Endothelial cell of umbilical vein (primary cell): ENCODE results near the gene HOXD10. TPM values are rescaled to one million over a fixed set of nuclear protein-coding genes. Genes with fewer than 3 reads are reported as not detected.

Experiments used
- BruUV-seq: library from RNA; stranded (reverse); fragments of 400-500 nt; replicated peaks from 2 replicates; lab custom pipeline; 2021; lab: Mats Ljungman, UMichigan
- CTCF ChIA-PET: fragments of 300-600, 350-600 bp; sonication (Branson Sonifier 250); formaldehyde crosslinking; loops from one replicate; lab custom pipeline; 2021; ENCODE audit warnings: antibody characterized with exemption, inconsistent platforms; lab: Charles Lee
- POLR2A ChIA-PET: fragments of 300-600, 350-600 bp; sonication (Branson Sonifier 250); formaldehyde crosslinking; loops from one replicate; lab custom pipeline; 2021; ENCODE audit warnings: antibody characterized with exemption, inconsistent platforms; lab: Charles Lee
- DNase-seq: peaks from one replicate; pipeline ENCODE4 v3.0.0-alpha.2; 2011; ENCODE audit warnings: low read depth, low spot score
- FAIRE-seq: peaks from 2 replicates; lab custom pipeline; 2011; peaks lifted over from hg19 to GRCh38; lab: Jason Lieb, UNC
- H2AFZ ChIP-seq: 2 replicates; pipeline ENCODE4 v1.6.0; 2012; ENCODE audit warnings: low read depth, low read length, control low read depth, inconsistent platforms
- H3K27ac ChIP-seq: 2 replicates; pipeline ENCODE4 v1.5.1; 2011; ENCODE audit warnings: low read depth, mild to moderate bottlenecking, control low read depth, low read length, moderate library complexity; ENCODE audit not compliant: insufficient read depth
- H3K27me3 ChIP-seq, 2 experiments: 2 replicates each; pipeline versions ENCODE4 v1.6.0 to v1.6.1; 2011; ENCODE audit warnings: low read length in 2 of 2, mixed read lengths in 1 of 2; ENCODE audit not compliant: control insufficient read depth in 2 of 2, insufficient read depth in 2 of 2
- H3K36me3 ChIP-seq, 2 experiments: 2 replicates in 1 of 2; 3 replicates in 1 of 2; pipeline ENCODE4 v1.5.1; 2011; ENCODE audit warnings: low read length in 2 of 2, mild to moderate bottlenecking in 1 of 2, moderate library complexity in 1 of 2; ENCODE audit not compliant: control insufficient read depth in 2 of 2, insufficient read depth in 2 of 2; ENCODE audit errors: extremely low read depth in 1 of 2
- H3K4me1 ChIP-seq: 3 replicates; pipeline ENCODE4 v1.5.1; 2011; ENCODE audit warnings: mild to moderate bottlenecking, low read length; ENCODE audit not compliant: control insufficient read depth, insufficient read depth; ENCODE audit errors: extremely low read depth
- H3K4me2 ChIP-seq: 2 replicates; pipeline ENCODE4 v1.6.1; 2011; ENCODE audit warnings: low read length, control low read depth, mixed read lengths; ENCODE audit not compliant: insufficient read depth
- H3K4me3 ChIP-seq, 3 experiments: fragments of 200-600 bp in 1 of 3; sonication (generic), shearing (Covaris generic) in 1 of 3; replicated peaks in 1 of 3; 2 replicates each; pipeline ENCODE4 v1.5.1; 2011 to 2016; ENCODE audit warnings: control low read depth in 3 of 3, low read length in 3 of 3, mild to moderate bottlenecking in 2 of 3, inconsistent platforms in 1 of 3, low read depth in 1 of 3, moderate library complexity in 1 of 3; ENCODE audit not compliant: insufficient read depth in 1 of 3
- H3K79me2 ChIP-seq: 2 replicates; pipeline ENCODE4 v1.6.0; 2012; ENCODE audit warnings: low read length, inconsistent platforms; ENCODE audit not compliant: control insufficient read depth, insufficient read depth
- H3K9ac ChIP-seq: replicated peaks from 2 replicates; pipeline ENCODE3; 2011; ENCODE audit warnings: low read length, control low read depth; ENCODE audit not compliant: insufficient read depth; ENCODE audit errors: extremely low read depth
- H3K9me1 ChIP-seq: replicated peaks from 3 replicates; pipeline ENCODE4 v1.6.0; 2011; ENCODE audit warnings: mild to moderate bottlenecking, low read length; ENCODE audit not compliant: control insufficient read depth, insufficient read depth; ENCODE audit errors: extremely low read depth
- H3K9me3 ChIP-seq: replicated peaks from 2 replicates; pipeline ENCODE4 v1.5.1; 2012; ENCODE audit warnings: low read length, inconsistent platforms; ENCODE audit not compliant: control insufficient read depth, insufficient read depth
- H4K20me1 ChIP-seq: replicated peaks from 2 replicates; pipeline ENCODE3; 2011; ENCODE audit warnings: mild to moderate bottlenecking, low read length; ENCODE audit not compliant: control insufficient read depth, insufficient read depth; ENCODE audit errors: extremely low read depth
- FOS ChIP-seq: IDR thresholded peaks from 2 replicates; pipeline ENCODE4 v1.6.1; 2011; ENCODE audit warnings: mild to moderate bottlenecking, low read length, moderate library complexity, borderline replicate concordance; ENCODE audit not compliant: insufficient read depth
- dilution Hi-C: fragments of 300-500 bp; cut with MboI; formaldehyde crosslinking; loops from one replicate; pipeline ENCODE4 v1.15.0; 2019; ENCODE audit warnings: low sequenced_read_pairs; ENCODE audit not compliant: extremely low pct_ligation_motif_present
- intact Hi-C: fragments of 100-400 bp; cut with micrococcal nuclease; formaldehyde crosslinking; loops from one replicate; pipeline ENCODE4 v1.10.0; 2022
- polyA plus RNA-seq, 4 experiments: library from polyadenylated mRNA; depleted of rRNA in 3 of 4; stranded (reverse) in 3 of 4; unstranded in 1 of 4; fragments of >200 nt; gene quantifications; 2 replicates each; pipeline versions ENCODE4 v1.2.1 to v1.2.3, GENCODE V29; 2011 to 2012; ENCODE audit warnings: missing spikeins in 1 of 4
- total RNA-seq: library from RNA; stranded (reverse); gene quantifications from 2 replicates; pipeline ENCODE4 v1.2.3, GENCODE V29; 2021
- TF ChIP-seq, protein P1 (sequence below), 2 donors: IDR thresholded peaks; 1 replicate in 1 of 2; 2 replicates in 1 of 2; pipeline ENCODE4 v1.5.1; 2011; ENCODE audit warnings: low read length in 2 of 2, mild to moderate bottlenecking in 2 of 2, moderate library complexity in 2 of 2, control low read depth in 1 of 2, inconsistent platforms in 1 of 2, low read depth in 1 of 2; ENCODE audit not compliant: insufficient read depth in 1 of 2; ENCODE audit errors: extremely low read depth in 1 of 2

The HOXD10 gene
- total and polyA plus RNA-seq, 2 donors (not counting 3 experiments of a cell fraction or from before 2014, with no cell fraction given): not detected

DNA sequence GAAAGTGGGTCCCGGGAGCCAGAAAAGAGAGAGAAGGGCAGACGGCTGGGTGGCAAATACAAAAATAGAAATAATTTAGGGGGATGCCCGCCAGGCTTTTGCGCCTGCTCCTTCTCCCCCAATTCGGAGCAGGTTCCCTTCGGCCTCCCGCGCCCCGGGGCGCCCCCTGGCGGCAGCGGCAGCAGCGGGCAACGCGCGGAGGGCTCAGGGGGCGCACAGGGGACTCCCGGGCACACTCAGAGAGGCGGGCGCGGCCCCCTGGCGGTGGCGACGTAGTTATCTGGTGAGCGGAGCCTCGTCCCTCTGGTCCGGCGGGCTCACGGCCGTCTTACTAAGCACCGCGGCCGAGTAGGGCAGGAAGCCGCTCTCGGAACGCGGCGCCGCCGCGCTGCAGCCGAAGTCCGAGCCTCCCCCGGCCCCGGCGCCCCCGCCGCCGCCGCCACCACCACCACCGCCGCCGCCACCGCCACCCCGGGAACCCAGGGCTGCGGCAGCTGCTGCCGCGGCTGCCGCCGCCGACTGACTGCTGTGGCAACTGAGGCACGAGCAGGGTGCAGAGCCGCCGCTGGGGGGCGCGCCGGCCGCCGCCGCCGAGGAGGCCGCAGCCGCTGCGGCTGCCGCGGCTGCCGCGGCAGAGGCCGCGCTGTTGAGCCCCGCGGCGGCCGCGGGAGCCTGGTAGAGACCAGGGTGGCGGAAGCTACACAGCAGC, 36.6 kb upstream of the HOXD10 start:
- dilution Hi-C loops (no loop called here), intact Hi-C loops (loop anchor here (2.0 kb wide), 2 partner anchors 17 to 77 kb away; partner anchors contain the start of gene LNPK)
- CTCF ChIA-PET: interaction anchor here (0.6 to 2.8 kb wide), 11 partner anchors 9 to 772 kb away, joined by 3 to 19 read pairs (median 4); no protein-coding TSS in a partner anchor
- Histone ChIP-seq H3K36me3 (no peaks in the 10 kb centered on the region), H3K4me3 (no peak overlapping the region), H2AFZ (no peak overlapping the region), H3K4me2 (no peak overlapping the region), H4K20me1 (peaks cover 2% of the 10 kb centered on the region), H3K9me1 (no peaks in the 10 kb centered on the region), H3K27me3 (peaks cover 80 to 97% of the 10 kb centered on the region in 2 experiments), H3K79me2 (no peaks in the 10 kb centered on the region), H3K9me3 (no peaks in the 10 kb centered on the region), H3K4me1 (no peaks in the 10 kb centered on the region), H3K9ac (no peak overlapping the region), H3K27ac (no peak overlapping the region)
- BruUV-seq: no TSS peak
- TF ChIP-seq FOS: no peak
- TF ChIP-seq, protein P1, sequence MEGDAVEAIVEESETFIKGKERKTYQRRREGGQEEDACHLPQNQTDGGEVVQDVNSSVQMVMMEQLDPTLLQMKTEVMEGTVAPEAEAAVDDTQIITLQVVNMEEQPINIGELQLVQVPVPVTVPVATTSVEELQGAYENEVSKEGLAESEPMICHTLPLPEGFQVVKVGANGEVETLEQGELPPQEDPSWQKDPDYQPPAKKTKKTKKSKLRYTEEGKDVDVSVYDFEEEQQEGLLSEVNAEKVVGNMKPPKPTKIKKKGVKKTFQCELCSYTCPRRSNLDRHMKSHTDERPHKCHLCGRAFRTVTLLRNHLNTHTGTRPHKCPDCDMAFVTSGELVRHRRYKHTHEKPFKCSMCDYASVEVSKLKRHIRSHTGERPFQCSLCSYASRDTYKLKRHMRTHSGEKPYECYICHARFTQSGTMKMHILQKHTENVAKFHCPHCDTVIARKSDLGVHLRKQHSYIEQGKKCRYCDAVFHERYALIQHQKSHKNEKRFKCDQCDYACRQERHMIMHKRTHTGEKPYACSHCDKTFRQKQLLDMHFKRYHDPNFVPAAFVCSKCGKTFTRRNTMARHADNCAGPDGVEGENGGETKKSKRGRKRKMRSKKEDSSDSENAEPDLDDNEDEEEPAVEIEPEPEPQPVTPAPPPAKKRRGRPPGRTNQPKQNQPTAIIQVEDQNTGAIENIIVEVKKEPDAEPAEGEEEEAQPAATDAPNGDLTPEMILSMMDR (IDR thresholded peaks at IDR 0.05; ENCODE audit: extremely low read depth in 1 of 2, insufficient read depth in 1 of 2, low read depth in 1 of 2, low read length in 2 of 2): peak; percentile 81 to 82
- FAIRE-seq (peak; percentile 48), DNase-seq (no peak)
- POLR2A ChIA-PET: no interaction called here
